GM12878 (cell line): ENCODE data around the gene CBR4. TPM values are rescaled to one million over a fixed set of nuclear protein-coding genes. Genes with fewer than 3 reads are reported as not detected.

Experiments used
- ATAC-seq: fragments of 200-7000 bp; cut with Tn5 transposase; 3 replicates; pipeline ENCODE4 v1.9.1; 2020; ENCODE audit warnings: mild to moderate bottlenecking, moderate library complexity
- BruUV-seq: library from RNA; stranded (reverse); fragments of 400-500 nt; replicated peaks from 2 replicates; lab custom pipeline; 2021; lab: Mats Ljungman, UMichigan
- CTCF ChIA-PET: fragments of 300-600 bp; sonication (Branson Sonifier 250); formaldehyde crosslinking; extraction: SDS; loops from one replicate; lab custom pipeline; 2021; ENCODE audit warnings: inconsistent platforms; lab: Yijun Ruan, JAX
- POLR2A ChIA-PET: fragments of 350-600 bp; formaldehyde crosslinking; extraction: SDS; loops from one replicate; lab custom pipeline; 2021; ENCODE audit warnings: inconsistent platforms; lab: Charles Lee
- RAD21 ChIA-PET: fragments of 300-600 bp; sonication (Branson Sonifier 250); formaldehyde crosslinking; loops from one replicate; lab custom pipeline; 2023; ENCODE audit warnings: antibody characterized with exemption; ENCODE audit not compliant: unreplicated experiment; lab: Charles Lee
- SMC1A ChIA-PET: fragments of 300-600 bp; sonication (Branson Sonifier 250); formaldehyde crosslinking; loops from one replicate; lab custom pipeline; 2023; ENCODE audit not compliant: unreplicated experiment, uncharacterized antibody; lab: Charles Lee
- DNase-seq: peaks from one replicate; pipeline ENCODE4 v3.0.0-alpha.2; 2011; ENCODE audit warnings: low read depth, low spot score
- FAIRE-seq: peaks from 3 replicates; lab custom pipeline; 2011; peaks lifted over from hg19 to GRCh38; lab: Jason Lieb, UNC
- H2AFZ ChIP-seq: 2 replicates; pipeline ENCODE4 v1.6.0; 2011; ENCODE audit warnings: low read depth, low read length, control low read depth; ENCODE audit not compliant: control insufficient read depth
- H3K27ac ChIP-seq: 2 replicates; pipeline ENCODE4 v1.5.1; 2011; ENCODE audit warnings: control low read depth; ENCODE audit not compliant: control insufficient read depth, insufficient read depth
- H3K27me3 ChIP-seq, 2 experiments: replicated peaks in 1 of 2; 2 replicates each; pipeline versions ENCODE4 v1.6.0 to v1.6.1; 2011; ENCODE audit warnings: low read length in 1 of 2; ENCODE audit not compliant: control insufficient read depth in 2 of 2, insufficient read depth in 2 of 2
- H3K36me3 ChIP-seq, 2 experiments: 2 replicates each; pipeline ENCODE4 v1.5.1; 2011; ENCODE audit warnings: low read length in 1 of 2; ENCODE audit not compliant: control insufficient read depth in 2 of 2, insufficient read depth in 2 of 2
- H3K4me1 ChIP-seq: 2 replicates; pipeline ENCODE4 v1.6.1; 2011; ENCODE audit warnings: mild to moderate bottlenecking, low read length, moderate library complexity, mixed read lengths; ENCODE audit not compliant: control insufficient read depth, insufficient read depth
- H3K4me2 ChIP-seq: 2 replicates; pipeline ENCODE4 v1.6.0; 2011; ENCODE audit warnings: control low read depth; ENCODE audit not compliant: control insufficient read depth, insufficient read depth
- H3K4me3 ChIP-seq: fragments of 200-600 bp; sonication (generic); 2 replicates; pipeline ENCODE4 v1.5.1; 2016
- H3K79me2 ChIP-seq: 2 replicates; pipeline ENCODE4 v1.6.0; 2011; ENCODE audit warnings: low read length; ENCODE audit not compliant: control insufficient read depth, insufficient read depth
- H3K9ac ChIP-seq: 2 replicates; pipeline ENCODE4 v1.8.0; 2011; ENCODE audit warnings: low read length, control low read depth, mixed read lengths; ENCODE audit not compliant: control insufficient read depth, insufficient read depth
- H3K9me3 ChIP-seq: replicated peaks from 3 replicates; pipeline ENCODE4 v1.5.1; 2011; ENCODE audit warnings: mild to moderate bottlenecking, low read length; ENCODE audit not compliant: control insufficient read depth, insufficient read depth
- H4K20me1 ChIP-seq: 2 replicates; pipeline ENCODE4 v1.6.0; 2011; ENCODE audit not compliant: control insufficient read depth, insufficient read depth
- BACH1 ChIP-seq: fragments of 450-650 bp; IDR thresholded peaks from 2 replicates; pipeline ENCODE4 v1.6.1; 2017; ENCODE audit warnings: mild to moderate bottlenecking, borderline replicate concordance
- CHD4 ChIP-seq: fragments of 200-600 bp; sonication (generic); IDR thresholded peaks from 2 replicates; pipeline ENCODE4 v1.6.1; 2016; ENCODE audit warnings: mild to moderate bottlenecking
- DPF2 ChIP-seq: fragments of 450-650 bp; IDR thresholded peaks from 2 replicates; pipeline ENCODE4 v1.6.1; 2017; ENCODE audit warnings: mild to moderate bottlenecking
- E2F4 ChIP-seq: IDR thresholded peaks from 2 replicates; pipeline ENCODE4 v1.6.1; 2012; ENCODE audit warnings: low read depth, low read length, improper control_type of control experiment
- IKZF2 ChIP-seq, 2 experiments: fragments of 450-650 bp; IDR thresholded peaks; 2 replicates each; pipeline ENCODE4 v1.6.1; 2017; ENCODE audit warnings: mild to moderate bottlenecking in 2 of 2, moderate library complexity in 2 of 2
- KAT2A ChIP-seq: conservative IDR thresholded peaks from 2 replicates; pipeline ENCODE4 v1.6.1; 2011; ENCODE audit warnings: low read depth, low read length; ENCODE audit not compliant: control insufficient read depth
- KLF5 ChIP-seq: fragments of 450-650 bp; IDR thresholded peaks from 2 replicates; pipeline ENCODE4 v1.6.1; 2014; ENCODE audit warnings: mild to moderate bottlenecking; ENCODE audit not compliant: partially characterized antibody
- MTA3 ChIP-seq: IDR thresholded peaks from 2 replicates; pipeline ENCODE4 v1.6.1; 2012; ENCODE audit warnings: low read length, inconsistent platforms, borderline replicate concordance
- PBX3 ChIP-seq: IDR thresholded peaks from 2 replicates; pipeline ENCODE4 v1.6.1; 2011; ENCODE audit warnings: mild to moderate bottlenecking, low read depth, low read length, moderate library complexity; ENCODE audit not compliant: insufficient replicate concordance
- POLR2AphosphoS2 ChIP-seq: IDR thresholded peaks from 2 replicates; pipeline ENCODE4 v1.6.1; 2011; ENCODE audit warnings: low read depth, mild to moderate bottlenecking, low read length, improper control_type of control experiment, moderate library complexity
- SUZ12 ChIP-seq: fragments of 200-600 bp; sonication (generic); IDR thresholded peaks from one replicate; pipeline ENCODE4 v1.6.1; 2018; ENCODE audit warnings: antibody characterized with exemption, mild to moderate bottlenecking; ENCODE audit not compliant: unreplicated experiment
- WGBS: methylation state at CpG from one replicate; pipeline ENCODE4 v1.1.6; 2016; ENCODE audit warnings: low lambda C conversion rate; ENCODE audit not compliant: insufficient replicate concordance, insufficient coverage; ENCODE audit errors: missing lambda C conversion rate; 5-methylcytosine and 5-hydroxymethylcytosine counted together
- in situ Hi-C: fragments of 300-500 bp; cut with MboI; formaldehyde crosslinking; loops from 9 replicates; pipeline ENCODE4 v1.14.3; 2018; ENCODE audit warnings: mixed read lengths
- intact Hi-C: fragments of 100-400 bp; cut with micrococcal nuclease; formaldehyde crosslinking; loops from one replicate; pipeline ENCODE4 v1.14.2; 2022; ENCODE audit not compliant: unreplicated experiment
- polyA plus RNA-seq, 11 experiments: library from polyadenylated mRNA; depleted of rRNA in 4 of 11; unstranded in 6 of 11; stranded (reverse) in 5 of 11; fragments of >200 nt; fragmentation: Nextera tagmentation in 4 of 11; fragmentation: Illumina TruSeq in 1 of 11; extraction: Ambion mirVana in 4 of 11; extraction: Trizol in 1 of 11; gene quantifications; 1 replicate in 1 of 11; 2 replicates in 10 of 11; pipeline versions ENCODE4 v1.2.1 to v1.2.3, GENCODE V29; 2011 to 2016; ENCODE audit warnings: inconsistent platforms in 2 of 11, missing spikeins in 2 of 11, low read depth in 1 of 11
- total RNA-seq, 4 experiments: library from RNA; depleted of rRNA in 3 of 4; stranded (reverse); fragments of >200 nt in 3 of 4; fragmentation: Illumina TruSeq in 1 of 4; extraction: Trizol in 1 of 4; gene quantifications; 2 replicates each; pipeline versions ENCODE4 v1.2.1 to v1.2.3, GENCODE V29; 2013 to 2021

CBR4 gene
- total and polyA plus RNA-seq, 10 of the 15 experiments (the other 5 are each of a cell fraction or from before 2014, with no cell fraction given), result 17.3 to 38.8 (median 24.8) TPM

- TF ChIP-seq KLF5 (no peak), E2F4 (no peak), CHD4 (no peak), IKZF2 (IDR thresholded peaks at IDR 0.05) (no peak), DPF2 (no peak), MTA3 (no peak)
These were observed 19.9 kb upstream of the CBR4 start (continued) for GRCh38 chr4:169029947-169030346.

GRCh38 chr4:169027663-169028062 is 17.6 kb upstream of the CBR4 start:
- in situ Hi-C loops, result no loop called here
- no TSS peak for BruUV-seq
- WGBS, result 95% methylated on average over 3 of the region's 3 CpGs
- ATAC-seq (no peak), DNase-seq (no peak), FAIRE-seq (no peak)
- H3K4me3 ChIP-seq, result no peak overlapping the region
- intact Hi-C loops, result no loop called here
- H3K9ac ChIP-seq, result no peak overlapping the region
- no peak overlapping the region for H2AFZ ChIP-seq
- ChIA-PET POLR2A (no interaction called here), RAD21 (interaction anchor here (1.2 to 2.4 kb wide), 2 partner anchors 18 to 458 kb away, joined by 3 to 11 read pairs; partner anchors contain the start of gene CBR4), CTCF (interaction anchor here (1.0 to 5.6 kb wide), 3 partner anchors 13 to 460 kb away, joined by 3 to 64 read pairs (median 3); no protein-coding TSS in a partner anchor), SMC1A (interaction anchor here (0.6 to 0.9 kb wide), 2 partner anchors 13 to 458 kb away, joined by 3 read pairs; no protein-coding TSS in a partner anchor)
- no peak overlapping the region for H3K4me2 ChIP-seq
- no peak overlapping the region for H3K27ac ChIP-seq
- no peaks in the 10 kb centered on the region for H3K27me3 ChIP-seq
- no peaks in the 10 kb centered on the region for H4K20me1 ChIP-seq
- no peaks in the 10 kb centered on the region for H3K79me2 ChIP-seq
- no peaks in the 10 kb centered on the region for H3K36me3 ChIP-seq
- H3K9me3 ChIP-seq, result no peaks in the 10 kb centered on the region
- H3K4me1 ChIP-seq, result no peaks in the 10 kb centered on the region
- TF ChIP-seq SUZ12, result no peak
- no peak for TF ChIP-seq KAT2A
- TF ChIP-seq POLR2AphosphoS2, result no peak
- TF ChIP-seq BACH1, result no peak
- TF ChIP-seq PBX3, result no peak
